AG04449 (cell line): ENCODE data around the gene PNMA1.

Experiments
- CTCF ChIA-PET: fragments of 350-600 bp; formaldehyde crosslinking; extraction: SDS; loops from one replicate; lab custom pipeline; 2021; ENCODE audit warnings: antibody characterized with exemption; lab: Yijun Ruan, JAX
- POLR2A ChIA-PET: fragments of 400-600, 350-600 bp; formaldehyde crosslinking; extraction: SDS; loops from one replicate; lab custom pipeline; 2020; ENCODE audit warnings: antibody characterized with exemption, inconsistent platforms; lab: Yijun Ruan, JAX
- DNase-seq: peaks from one replicate; pipeline ENCODE4 v3.0.0-alpha.2; 2010; ENCODE audit warnings: low read depth, low spot score
- H3K4me3 ChIP-seq: 2 replicates; pipeline ENCODE4 v1.5.1; 2011; ENCODE audit warnings: low read depth, mild to moderate bottlenecking, control low read depth, low read length
- TF ChIP-seq, protein P1 (sequence below): IDR thresholded peaks from one replicate; pipeline ENCODE4 v1.5.1; 2011; ENCODE audit warnings: mild to moderate bottlenecking, moderate library complexity, low read length, control low read depth, inconsistent platforms; ENCODE audit not compliant: insufficient read depth; ENCODE audit errors: missing control alignments

PNMA1 gene

GRCh38 chr14:73746520-73747378, 32.6 kb upstream of the PNMA1 start:
- DNase-seq = no peak
- ChIA-PET POLR2A (interaction anchor here (0.7 kb wide), 3 partner anchors 9 to 238 kb away, joined by 3 read pairs; no protein-coding TSS in a partner anchor), CTCF (interaction anchor here (0.7 to 11.3 kb wide), 7 partner anchors 8 to 23 kb away, joined by 3 to 170 read pairs (median 3); a partner anchor contains a TSS)
- H3K4me3 ChIP-seq = no peak overlapping the region
- TF ChIP-seq, protein P1, sequence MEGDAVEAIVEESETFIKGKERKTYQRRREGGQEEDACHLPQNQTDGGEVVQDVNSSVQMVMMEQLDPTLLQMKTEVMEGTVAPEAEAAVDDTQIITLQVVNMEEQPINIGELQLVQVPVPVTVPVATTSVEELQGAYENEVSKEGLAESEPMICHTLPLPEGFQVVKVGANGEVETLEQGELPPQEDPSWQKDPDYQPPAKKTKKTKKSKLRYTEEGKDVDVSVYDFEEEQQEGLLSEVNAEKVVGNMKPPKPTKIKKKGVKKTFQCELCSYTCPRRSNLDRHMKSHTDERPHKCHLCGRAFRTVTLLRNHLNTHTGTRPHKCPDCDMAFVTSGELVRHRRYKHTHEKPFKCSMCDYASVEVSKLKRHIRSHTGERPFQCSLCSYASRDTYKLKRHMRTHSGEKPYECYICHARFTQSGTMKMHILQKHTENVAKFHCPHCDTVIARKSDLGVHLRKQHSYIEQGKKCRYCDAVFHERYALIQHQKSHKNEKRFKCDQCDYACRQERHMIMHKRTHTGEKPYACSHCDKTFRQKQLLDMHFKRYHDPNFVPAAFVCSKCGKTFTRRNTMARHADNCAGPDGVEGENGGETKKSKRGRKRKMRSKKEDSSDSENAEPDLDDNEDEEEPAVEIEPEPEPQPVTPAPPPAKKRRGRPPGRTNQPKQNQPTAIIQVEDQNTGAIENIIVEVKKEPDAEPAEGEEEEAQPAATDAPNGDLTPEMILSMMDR = no peak

GRCh38 chr14:73745571-73746519, 31.7 kb upstream of the PNMA1 start:
- ChIA-PET CTCF (interaction anchor here (1.0 to 11.3 kb wide), 5 partner anchors 9 to 22 kb away, joined by 3 to 170 read pairs (median 8); no protein-coding TSS in a partner anchor), POLR2A (interaction anchor here (0.6 to 0.7 kb wide), 3 partner anchors 10 to 237 kb away, joined by 3 read pairs; no protein-coding TSS in a partner anchor)
- H3K4me3 ChIP-seq = no peak overlapping the region
- TF ChIP-seq, protein P1 = no peak
- no peak for DNase-seq

DNA sequence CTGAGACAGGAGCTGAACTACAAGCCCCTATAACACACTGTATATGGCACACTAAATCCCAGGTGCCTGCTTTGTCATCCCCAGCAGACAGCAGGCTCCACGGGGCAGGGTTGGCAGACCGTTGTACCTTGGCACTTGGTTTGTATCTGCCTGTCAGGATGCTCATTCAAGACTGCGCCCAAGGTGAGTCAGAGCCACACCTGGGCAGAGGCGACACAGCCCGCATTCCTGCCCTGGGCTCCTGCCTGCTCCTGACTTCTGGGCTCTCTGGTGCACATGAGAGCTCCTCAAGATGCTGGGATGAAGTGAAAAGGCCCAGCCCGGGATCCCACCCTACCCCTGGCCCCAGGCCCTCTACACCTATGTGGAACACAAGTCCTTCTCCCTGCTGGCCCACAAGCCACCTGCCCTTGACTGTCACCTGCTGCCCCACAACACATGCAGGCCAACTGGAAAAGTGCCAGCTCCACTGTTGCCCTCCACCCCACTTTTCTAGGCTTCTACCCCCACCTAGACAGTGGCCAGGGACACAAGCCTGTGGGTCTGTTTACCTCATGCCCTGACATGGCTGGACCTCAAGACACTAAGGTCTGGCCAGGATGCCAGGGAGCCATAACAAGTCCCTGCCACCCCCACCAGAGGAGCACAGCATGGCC, 30.8 kb upstream of the PNMA1 start:
- ChIA-PET POLR2A (no interaction called here), CTCF (interaction anchor here (1.0 to 11.3 kb wide), 5 partner anchors 8 to 34 kb away, joined by 3 to 170 read pairs (median 8); no protein-coding TSS in a partner anchor)

DNA sequence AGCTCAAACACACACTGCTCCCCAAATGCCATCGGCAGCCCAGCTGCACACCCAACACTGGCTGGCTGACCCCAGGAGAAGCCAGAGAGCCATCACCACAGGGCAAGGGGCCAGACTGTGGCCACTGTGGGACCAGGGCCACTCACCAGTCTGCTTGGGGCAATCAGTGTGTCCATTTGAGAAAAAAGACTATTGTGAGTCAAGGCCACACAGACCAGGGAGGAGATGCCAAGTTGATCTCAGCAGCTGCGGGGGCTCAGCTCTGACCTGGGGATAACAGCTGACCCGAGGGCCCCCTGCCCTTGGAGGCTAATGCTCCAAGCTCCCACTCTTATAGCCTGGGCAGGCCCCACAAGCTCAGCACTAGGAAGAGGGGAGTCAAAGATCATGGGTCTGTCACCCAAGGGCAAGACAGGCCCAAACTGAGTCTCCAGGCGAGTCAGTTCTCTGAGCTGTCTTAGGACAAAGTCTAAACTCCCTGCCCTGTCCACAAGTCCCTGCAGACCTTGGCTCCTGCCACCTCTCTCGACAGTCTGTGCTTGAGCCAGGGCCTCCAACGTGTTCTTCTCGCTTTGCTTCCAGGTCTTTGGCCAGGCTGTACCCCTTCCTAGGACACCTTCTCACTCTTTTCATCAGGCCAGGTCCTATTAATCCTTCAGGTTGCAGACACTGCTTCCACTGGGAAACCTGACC, 30.1 kb upstream of the PNMA1 start:
- ChIA-PET POLR2A (no interaction called here), CTCF (interaction anchor here (1.0 to 11.3 kb wide), 4 partner anchors 11 to 34 kb away, joined by 4 to 170 read pairs (median 14); no protein-coding TSS in a partner anchor)
- TF ChIP-seq, protein P1 = no peak
- DNase-seq = no peak
- H3K4me3 ChIP-seq = no peak overlapping the region

More for the DNA sequence above, 30.8 kb upstream of the PNMA1 start:
- DNase-seq = no peak
- TF ChIP-seq, protein P1 = no peak
- no peak overlapping the region for H3K4me3 ChIP-seq

DNA sequence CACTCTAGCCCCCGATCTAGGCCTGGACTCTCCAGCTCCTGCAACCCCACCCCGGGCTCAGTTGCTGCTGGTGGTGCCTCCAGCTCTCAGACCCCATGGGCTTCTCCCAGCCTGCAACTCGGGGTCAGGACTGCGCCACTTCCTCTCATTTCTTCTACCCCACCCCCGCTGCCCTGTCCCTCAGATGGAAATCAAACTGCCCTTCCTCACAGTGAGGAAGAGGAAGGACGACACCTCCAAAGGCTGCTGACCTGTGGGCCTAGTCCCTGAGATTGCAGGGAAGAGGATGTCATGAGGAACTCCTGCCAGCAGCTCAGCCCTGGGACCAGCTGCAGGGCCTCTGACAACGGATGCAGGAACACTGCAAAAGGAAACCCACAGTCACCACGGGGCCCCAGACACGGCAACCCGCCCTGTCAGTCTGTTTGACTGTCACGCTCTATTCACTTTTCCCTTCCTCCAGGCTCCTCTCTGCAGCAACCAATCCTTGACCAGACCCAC, 29.3 kb upstream of the PNMA1 start:
- ChIA-PET POLR2A (interaction anchor here (1.3 kb wide), 1 partner anchor 11 kb away, joined by 3 read pairs; no protein-coding TSS in a partner anchor), CTCF (interaction anchor here (1.2 to 11.3 kb wide), 6 partner anchors 9 to 38 kb away, joined by 3 to 170 read pairs (median 12); no protein-coding TSS in a partner anchor)
- TF ChIP-seq, protein P1 = no peak
- no peak for DNase-seq
- H3K4me3 ChIP-seq = no peak overlapping the region
